Body of pancreas (tissue), 4 donors: ENCODE results near the gene KIAA1671.

Experiments used
- POLR2A ChIP-seq, 3 donors: fragments of 450-650 bp; IDR thresholded peaks; one replicate each; pipeline ENCODE4 v1.6.1; 2016; ENCODE audit warnings: antibody characterized with exemption in 3 of 3, mild to moderate bottlenecking in 2 of 3
- TF ChIP-seq, protein P1 (sequence below), 7 experiments: fragments of 450-650 bp in 4 of 7; fragments of 200-600 bp in 3 of 7; sonication (generic) in 3 of 7; IDR thresholded peaks; one replicate each; pipeline ENCODE4 v1.5.1; 2016 to 2019; ENCODE audit warnings: antibody characterized with exemption in 7 of 7

DNA sequence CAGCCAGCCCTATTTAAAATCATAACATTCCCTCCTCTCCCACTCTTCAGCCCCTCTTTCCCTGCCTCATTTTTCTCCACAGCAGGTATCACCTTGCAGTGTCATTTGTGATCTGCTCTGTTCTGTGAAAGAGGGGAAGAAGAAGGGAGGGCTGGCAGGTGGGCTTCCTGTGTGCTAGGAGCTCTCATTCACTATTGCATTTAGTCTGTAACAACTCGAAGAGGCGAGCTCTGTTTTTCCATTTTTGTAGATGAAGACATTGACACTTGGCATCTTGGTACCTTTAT is 195.1 kb downstream of the KIAA1671 start:
- TF ChIP-seq, protein P1, sequence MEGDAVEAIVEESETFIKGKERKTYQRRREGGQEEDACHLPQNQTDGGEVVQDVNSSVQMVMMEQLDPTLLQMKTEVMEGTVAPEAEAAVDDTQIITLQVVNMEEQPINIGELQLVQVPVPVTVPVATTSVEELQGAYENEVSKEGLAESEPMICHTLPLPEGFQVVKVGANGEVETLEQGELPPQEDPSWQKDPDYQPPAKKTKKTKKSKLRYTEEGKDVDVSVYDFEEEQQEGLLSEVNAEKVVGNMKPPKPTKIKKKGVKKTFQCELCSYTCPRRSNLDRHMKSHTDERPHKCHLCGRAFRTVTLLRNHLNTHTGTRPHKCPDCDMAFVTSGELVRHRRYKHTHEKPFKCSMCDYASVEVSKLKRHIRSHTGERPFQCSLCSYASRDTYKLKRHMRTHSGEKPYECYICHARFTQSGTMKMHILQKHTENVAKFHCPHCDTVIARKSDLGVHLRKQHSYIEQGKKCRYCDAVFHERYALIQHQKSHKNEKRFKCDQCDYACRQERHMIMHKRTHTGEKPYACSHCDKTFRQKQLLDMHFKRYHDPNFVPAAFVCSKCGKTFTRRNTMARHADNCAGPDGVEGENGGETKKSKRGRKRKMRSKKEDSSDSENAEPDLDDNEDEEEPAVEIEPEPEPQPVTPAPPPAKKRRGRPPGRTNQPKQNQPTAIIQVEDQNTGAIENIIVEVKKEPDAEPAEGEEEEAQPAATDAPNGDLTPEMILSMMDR (IDR thresholded peaks at IDR 0.05): no peak
- no peak for TF ChIP-seq POLR2A (IDR thresholded peaks at IDR 0.05)
